HG02885 (cell line): Measurements from ENCODE around the gene DDX60.
"Not testable (repeated sequence)": the region's sequence is repeated elsewhere in the genome, so short reads cannot be mapped to it uniquely, and the experiment has no call there.

ENCODE experiments used
- ATAC-seq: cut with Tn5 transposase; IDR thresholded peaks from one replicate; pipeline ENCODE4 v1.9.1; 2021; ENCODE audit warnings: mild to moderate bottlenecking; ENCODE audit not compliant: unreplicated experiment, poor library complexity

DDX60 gene

DNA sequence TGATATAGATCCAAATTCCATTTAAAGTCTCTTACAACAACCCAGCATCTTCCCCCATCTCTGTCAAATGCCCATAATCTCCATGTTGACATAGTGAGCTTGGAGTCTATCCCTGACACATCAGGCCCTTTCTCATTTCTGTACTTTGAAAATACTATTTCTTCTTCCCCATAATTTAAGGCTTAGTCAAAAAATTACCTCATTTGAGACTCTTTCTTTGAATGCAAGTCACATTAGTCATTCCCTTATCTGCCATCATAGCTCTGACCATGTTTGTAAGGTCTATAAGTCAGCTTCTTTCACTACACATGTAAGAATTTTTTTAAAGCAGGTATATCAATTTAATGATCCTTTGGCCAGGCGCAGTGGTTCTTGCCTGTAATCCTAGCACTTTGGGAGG, 99.9 kb downstream of the DDX60 start:
- no peak for ATAC-seq

DNA sequence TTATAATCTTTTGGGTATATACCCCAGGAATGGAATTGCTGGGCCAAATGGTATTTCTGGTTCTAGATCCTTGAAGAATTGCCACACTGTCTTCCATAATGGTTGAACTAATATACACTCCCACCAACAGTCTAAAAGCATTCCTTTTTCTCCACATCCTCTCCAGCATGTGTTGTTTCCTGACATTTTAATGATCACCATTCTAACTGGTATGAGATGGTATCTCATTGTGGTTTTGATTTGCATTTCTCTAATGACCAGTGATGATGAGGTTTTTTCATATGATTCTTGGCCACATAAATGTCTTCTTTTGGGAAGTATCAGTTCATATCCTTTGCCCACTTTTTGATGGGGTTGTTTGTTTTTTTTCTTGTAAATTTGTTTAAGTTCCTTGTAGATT, 105.0 kb downstream of the DDX60 start:
- not testable (repeated sequence) for ATAC-seq

DNA sequence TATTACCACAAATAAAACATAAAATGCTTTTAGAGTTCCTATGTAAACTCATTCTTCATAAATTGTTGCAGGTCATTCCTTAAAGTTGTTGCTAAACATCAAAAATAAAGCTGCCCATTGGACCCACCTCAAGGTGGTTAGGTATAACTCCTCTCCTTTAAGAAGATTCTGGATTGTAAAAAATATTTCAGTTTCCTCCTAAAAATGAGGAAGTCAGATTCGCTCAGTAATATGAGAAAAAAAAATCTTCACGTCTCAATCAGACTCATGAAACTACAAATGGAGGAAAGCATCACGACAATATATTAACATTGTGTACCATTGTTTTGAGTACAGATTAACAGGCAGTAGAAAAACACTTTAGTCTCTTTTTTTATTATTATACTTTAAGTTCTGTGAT, 105.9 kb downstream of the DDX60 start:
- ATAC-seq: no peak

DNA sequence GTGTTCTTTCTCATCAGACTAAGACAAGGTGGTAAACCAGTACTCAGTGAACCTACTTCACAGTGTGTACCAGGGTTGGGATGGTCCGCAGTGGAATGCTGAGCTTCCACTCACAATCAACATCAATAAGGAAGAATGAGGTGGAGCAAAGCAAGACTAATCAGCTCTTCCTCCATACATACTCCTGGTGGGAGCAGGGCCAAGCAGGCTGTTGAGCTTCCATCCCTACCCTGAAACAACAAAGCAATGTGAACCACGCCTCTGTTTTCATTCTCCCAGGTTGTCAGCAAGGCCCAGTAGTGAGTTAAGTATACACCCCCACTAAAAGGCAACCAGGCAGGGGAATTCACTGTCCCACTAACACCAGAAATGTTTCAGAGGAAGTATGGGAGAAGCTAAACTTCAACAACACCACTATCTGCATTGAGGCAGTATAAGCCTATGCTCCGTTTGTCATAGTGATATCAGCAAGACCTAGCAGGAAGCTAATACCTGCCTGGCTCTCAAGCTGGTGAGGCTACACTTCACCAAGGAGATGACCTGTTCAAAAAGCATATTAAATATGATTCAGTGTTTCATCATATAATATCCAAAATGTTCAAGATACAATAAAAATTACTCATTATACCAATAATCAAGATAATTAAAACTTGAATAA, 109.5 kb downstream of the DDX60 start:
- ATAC-seq: no peak

DNA sequence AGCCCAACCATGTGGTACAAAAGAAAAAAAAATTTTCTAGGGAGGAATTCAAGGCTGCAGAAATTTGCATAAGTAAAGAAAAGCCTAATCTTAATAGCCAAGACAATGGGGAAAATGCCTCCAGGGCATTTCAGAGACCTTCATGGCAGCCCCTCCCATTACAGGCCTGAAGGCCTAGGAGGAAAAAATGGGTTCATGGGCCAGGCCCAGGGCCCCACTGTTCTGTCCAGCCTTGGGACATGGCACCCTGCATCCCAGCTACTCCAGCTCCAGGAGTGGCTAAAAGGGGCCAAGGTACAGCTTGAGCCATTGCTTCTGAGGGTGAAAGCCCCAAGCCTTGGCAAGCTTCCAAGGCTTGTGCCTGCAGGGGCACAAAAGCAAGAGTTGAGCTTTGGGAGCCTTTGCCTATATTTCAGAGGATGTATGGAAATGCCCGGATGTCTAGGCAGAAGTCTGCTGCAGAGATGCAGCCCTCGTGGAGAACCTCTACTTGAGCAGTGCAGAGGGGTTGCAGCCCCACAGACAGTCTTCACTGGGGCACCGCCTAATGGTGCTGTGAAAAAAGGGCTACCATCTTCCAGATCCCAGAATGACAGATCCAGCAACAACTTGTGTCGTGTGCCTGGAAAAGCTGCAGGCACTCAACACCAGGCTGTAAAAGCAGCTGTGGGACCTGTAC, 115.2 kb downstream of the DDX60 start:
- ATAC-seq: no peak

DNA sequence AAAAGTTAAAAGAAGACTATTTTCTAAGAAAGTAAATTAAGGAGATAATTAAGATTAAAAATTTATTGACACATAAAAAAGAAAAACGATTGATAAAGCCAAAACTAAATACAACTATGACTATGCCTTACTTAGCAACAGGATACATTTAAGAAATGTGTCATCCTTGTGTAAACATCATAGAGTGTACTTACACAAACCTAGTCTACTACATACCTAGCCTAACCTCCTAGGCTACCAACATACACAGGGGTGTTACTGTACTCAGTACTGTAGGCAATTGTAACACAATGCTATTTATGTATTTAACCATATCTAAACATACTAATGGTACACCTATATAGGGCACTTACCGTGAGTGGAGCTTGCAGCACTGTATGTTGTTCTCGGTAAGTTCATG, 117.9 kb downstream of the DDX60 start:
- ATAC-seq: no peak

DNA sequence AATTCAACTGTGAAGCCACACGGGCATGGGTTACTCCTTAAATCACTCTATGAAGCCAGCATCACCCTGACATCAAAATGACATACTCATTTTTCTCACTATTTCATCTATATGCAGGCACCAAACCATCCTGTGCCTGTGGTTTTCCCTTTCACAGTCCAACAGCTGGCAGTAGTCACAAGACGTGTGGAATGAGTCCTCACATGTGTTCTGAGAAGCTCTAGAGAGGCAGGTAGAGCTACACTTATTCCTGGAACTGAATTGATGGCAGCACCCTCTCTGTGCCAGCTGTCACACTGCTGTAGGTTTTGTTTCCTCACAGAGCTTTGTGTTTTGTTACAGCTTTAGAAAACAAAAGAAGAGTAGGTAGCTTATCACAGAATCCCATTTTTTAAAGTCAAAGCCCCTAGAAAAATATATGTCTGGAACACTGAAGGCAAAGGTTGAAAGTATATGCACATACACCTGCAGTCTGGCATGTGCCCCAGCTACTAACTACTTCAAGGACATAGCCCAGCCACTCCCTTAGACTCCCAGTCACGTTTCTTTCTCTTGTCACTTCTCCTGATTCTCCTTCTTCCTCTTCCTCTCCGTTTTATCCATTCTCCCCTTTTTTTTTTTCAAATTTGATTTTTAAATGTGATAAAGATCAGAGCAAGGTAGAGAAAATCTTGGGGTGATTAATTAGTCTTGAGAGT, 119.1 kb downstream of the DDX60 start:
- no peak for ATAC-seq

DNA sequence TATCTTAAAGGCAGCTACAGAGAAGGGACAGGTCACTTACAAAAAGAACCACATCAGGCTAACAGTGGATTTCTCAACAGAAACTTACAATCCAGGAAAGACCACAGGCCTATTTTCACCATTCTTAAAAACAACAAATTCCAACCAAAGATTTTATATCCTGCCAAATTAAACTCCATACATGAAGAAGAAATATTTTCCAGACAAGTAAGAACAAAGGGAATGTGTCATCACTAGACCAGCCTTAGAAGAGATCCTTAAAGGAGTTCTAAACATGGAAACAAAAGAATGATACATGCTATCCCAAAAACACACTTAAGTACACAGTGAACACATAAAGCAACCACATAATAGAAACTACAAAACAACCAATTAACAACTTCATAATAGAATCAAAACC, 120.6 kb downstream of the DDX60 start:
- ATAC-seq: no peak

DNA sequence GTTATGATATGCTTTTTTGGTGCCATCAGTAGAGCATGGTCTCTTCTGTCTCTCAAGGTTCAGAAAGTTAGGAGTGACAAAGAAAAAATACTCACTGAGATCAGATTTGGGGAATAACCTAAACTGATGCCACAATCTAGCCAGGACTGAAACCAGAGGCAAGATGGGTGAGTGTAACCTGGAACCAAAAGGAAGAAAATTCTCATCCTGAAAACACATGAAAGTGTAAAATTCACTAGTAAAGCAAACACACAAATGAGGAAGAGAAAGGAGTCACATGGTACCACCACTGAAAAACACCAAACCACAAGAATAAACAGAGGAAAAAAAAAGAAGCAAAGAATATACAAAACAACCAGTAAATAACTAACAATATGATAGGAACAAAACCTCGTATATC, 129.8 kb downstream of the DDX60 start:
- ATAC-seq: peak; percentile 70

DNA sequence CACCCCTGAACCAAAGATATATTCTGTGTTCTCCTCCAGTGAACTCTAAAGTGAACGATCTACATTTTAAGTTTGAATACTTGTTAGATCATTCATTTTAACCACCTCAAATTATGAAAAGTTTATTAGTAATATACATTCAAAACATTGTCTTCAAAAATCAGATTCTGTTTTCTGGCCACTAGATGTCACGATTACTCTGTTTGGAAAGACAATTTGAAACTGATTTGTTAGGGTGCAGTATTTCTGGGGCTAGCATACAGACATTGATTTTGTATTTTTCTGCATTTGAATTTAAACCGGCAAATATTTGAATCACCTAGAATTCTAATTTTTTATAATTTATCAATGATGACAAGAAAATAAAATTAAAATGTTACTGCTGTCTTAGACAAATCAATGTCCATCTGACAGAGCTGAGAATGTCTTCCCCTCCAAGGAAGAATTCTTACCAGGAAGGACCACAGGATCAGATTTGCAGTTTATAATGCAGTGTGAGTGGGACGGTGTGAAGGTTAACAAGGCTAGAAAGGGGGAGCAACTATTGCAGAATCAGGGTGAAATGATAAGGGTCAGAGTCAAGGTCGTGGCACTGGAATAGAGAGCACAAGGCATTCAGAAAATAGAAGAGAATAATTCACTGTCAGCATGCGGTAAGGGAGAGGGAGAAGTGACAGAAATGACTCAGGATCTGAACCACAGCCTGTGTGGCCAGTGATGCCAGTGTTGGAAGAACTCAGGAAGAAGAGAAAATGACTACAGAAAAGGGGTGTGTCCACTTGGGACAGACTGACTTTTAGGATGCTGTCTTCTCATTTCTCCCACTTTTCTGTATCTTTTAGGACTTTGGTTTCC, 134.6 kb downstream of the DDX60 start:
- peak; percentile 61 for ATAC-seq

DNA sequence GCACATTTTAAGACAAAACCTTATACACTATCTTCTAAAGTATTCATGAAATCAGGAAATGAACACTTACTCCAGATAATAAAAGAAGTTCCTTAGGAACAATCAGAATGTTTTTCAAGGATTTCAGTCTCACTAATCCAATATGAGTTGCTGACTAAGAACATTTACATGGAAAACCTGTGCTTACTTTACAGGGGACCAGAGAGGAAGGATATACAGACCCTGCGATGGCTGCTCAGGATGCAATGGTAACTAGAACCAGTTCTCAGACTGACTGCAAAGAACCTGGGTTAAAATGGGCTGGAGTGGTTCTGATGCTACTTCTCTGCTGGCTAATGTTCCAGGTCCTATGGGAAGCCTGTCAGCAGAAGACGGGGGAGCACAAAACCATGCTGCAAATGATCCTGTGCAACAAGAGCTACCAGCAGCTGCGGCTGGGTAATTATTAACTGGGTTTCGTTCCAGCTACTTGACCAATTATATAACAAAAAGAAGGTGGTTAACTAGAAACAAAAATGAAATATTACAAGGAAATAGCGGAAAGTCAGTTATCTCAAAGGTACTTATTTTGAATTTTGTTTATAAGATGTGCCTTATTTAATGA, 140.9 kb downstream of the DDX60 start:
- no peak for ATAC-seq

DNA sequence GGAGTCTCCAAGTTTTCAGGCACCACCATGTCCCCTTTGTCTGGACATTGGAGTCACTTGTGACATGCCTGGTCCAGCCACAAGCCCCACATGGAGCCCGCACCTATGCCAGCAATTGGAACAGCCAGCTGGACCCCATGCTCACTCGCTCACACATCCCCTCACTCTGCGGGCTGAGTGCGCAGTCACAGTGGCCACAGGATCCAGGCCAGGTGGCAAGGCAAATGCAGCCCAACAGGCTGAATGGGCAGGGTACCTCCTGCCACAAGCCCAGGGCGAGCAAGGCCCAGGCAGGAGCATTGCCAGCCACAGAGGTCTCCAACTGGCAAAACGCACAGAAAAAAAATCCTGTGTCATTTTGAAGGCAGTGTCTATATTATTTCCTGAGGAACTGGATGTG, 144.2 kb downstream of the DDX60 start:
- no peak for ATAC-seq

DNA sequence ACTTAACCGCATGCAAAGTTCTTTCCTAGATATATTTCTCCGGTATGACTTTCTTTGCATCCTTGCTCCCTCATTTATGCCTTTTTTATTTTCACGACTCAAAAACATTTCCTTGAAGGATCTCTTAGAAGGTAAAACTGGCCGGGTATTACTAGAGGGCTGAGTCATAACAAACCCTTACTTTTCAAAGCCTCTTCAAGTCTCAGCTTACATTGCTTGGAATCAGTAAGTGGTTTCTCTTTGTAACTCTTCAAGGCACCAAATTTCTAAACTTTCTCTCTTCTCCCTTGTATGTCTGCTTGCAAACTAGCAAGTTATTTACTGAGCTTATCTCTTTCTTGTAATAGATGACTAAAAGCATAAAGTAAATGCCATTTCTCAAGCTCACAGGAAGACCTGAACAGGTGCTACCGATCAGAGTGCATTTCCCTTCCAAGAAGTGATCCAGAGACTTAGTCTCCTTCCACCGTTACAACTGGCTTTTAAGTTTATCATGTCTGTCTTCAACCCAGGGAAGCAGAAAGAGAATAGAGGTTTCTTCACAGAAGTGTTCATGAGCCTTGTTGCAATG, 150.8 kb downstream of the DDX60 start:
- peak; percentile 46 for ATAC-seq
